ENCODE results near the gene COL9A1. TPM values are rescaled to one million over a fixed set of nuclear protein-coding genes. Genes with fewer than 3 reads are reported as not detected.

COL9A1 gene
- total and polyA plus RNA-seq, 2 of the 8 experiments (the other 6 are each of a cell fraction or from before 2014, with no cell fraction given) = 7.9 to 18.1 TPM

GRCh38 chr6:70280400-70280853, 22.5 kb downstream of the COL9A1 start:
- H3K23me2 ChIP-seq (ENCODE audit: low read depth, low read length) = peaks cover 4% of the 10 kb centered on the region; the same call in 1 of the 2 replicates
- H3K56ac ChIP-seq (replicated peaks; ENCODE audit: insufficient read length, low read depth, low read length) = no peak overlapping the region
- no peak overlapping the region for H2AFZ ChIP-seq (ENCODE audit: low read length)
- no peak overlapping the region for H2BK20ac ChIP-seq (ENCODE audit: low read length)
- no peak overlapping the region for H3K9ac ChIP-seq (replicated peaks in 1 of 4; ENCODE audit: extremely low read depth in 1 of 4, low read depth in 3 of 4, low read length in 3 of 4)
- H2BK15ac ChIP-seq (ENCODE audit: low read length) = no peak overlapping the region
- H4K20me1 ChIP-seq (replicated peaks in 1 of 2; ENCODE audit: control insufficient read depth in 1 of 2, insufficient read depth in 2 of 2, low read length in 2 of 2) = no peaks in the 10 kb centered on the region
- no peak overlapping the region for H4K5ac ChIP-seq (ENCODE audit: insufficient read length, low read depth, low read length)
- DNase-seq (ENCODE audit: low read depth in 1 of 2, low spot score in 2 of 2) = peak in 1 of 2 experiments; percentile 50
- H2BK12ac ChIP-seq (ENCODE audit: low read depth, low read length) = no peak overlapping the region; the same call in 1 of the 2 replicates
- peaks cover 0 to 3% of the 10 kb centered on the region in 2 experiments; a peak in 2 of 4 replicates for H3K9me3 ChIP-seq (ENCODE audit: insufficient read depth in 2 of 2, low read depth in 1 of 2, low read length in 1 of 2)
- no peak overlapping the region for H2AK5ac ChIP-seq (ENCODE audit: low read depth, low read length)
- no peak overlapping the region for H2BK5ac ChIP-seq (ENCODE audit: low read depth, low read length)
- ChIA-PET CTCF (ENCODE audit: partially characterized antibody) (interaction anchor here (0.6 to 1.3 kb wide), 4 partner anchors 9 to 59 kb away, joined by 3 to 5 read pairs (median 4); no protein-coding TSS in a partner anchor), POLR2A (ENCODE audit: partially characterized antibody) (no interaction called here)
- H3K27ac ChIP-seq (ENCODE audit: low read depth, low read length) = no peak overlapping the region
- no peaks in the 10 kb centered on the region for H3K36me3 ChIP-seq (ENCODE audit: control insufficient read depth in 2 of 4, insufficient read depth in 4 of 4, low read length in 3 of 4)
- WGBS, 2 experiments (ENCODE audit: extremely low coverage in 1 of 2, insufficient coverage in 1 of 2, insufficient read length in 1 of 2, insufficient replicate concordance in 2 of 2, low coverage in 1 of 2, low lambda C conversion rate in 2 of 2, missing lambda C conversion rate in 1 of 2) = 50% methylated on average over 11 of the region's 15 CpGs; no CpG with 5 or more reads in 1 of the 2 experiments
- no peak overlapping the region for H3K23ac ChIP-seq (ENCODE audit: insufficient read length)
- no peak overlapping the region for H3K18ac ChIP-seq (ENCODE audit: extremely low read depth, low read length)
- no peak overlapping the region for H3K4ac ChIP-seq (replicated peaks; ENCODE audit: insufficient read length, low read depth, low read length)
- no peak for FAIRE-seq
- peaks cover 13 to 38% (median 33%) of the 10 kb centered on the region in 4 experiments for H3K27me3 ChIP-seq (replicated peaks in 1 of 4; ENCODE audit: control insufficient read depth in 3 of 4, extremely low read depth in 1 of 4, insufficient read depth in 3 of 4, low read length in 3 of 4)
- H3K79me1 ChIP-seq (ENCODE audit: low read depth, low read length) = no peaks in the 10 kb centered on the region
- H2BK120ac ChIP-seq (replicated peaks; ENCODE audit: low read depth, low read length) = no peak overlapping the region
- no peak overlapping the region for H3K14ac ChIP-seq (ENCODE audit: insufficient read length)
- H3K4me3 ChIP-seq (ENCODE audit: extremely low read depth in 1 of 4, insufficient read depth in 2 of 4, low read depth in 3 of 4, low read length in 4 of 4) = no peak overlapping the region; a peak in 1 of 8 replicates
- no peaks in the 10 kb centered on the region for H3K79me2 ChIP-seq (ENCODE audit: control insufficient read depth in 1 of 2, insufficient read depth in 2 of 2, low read length in 2 of 2)
- H4K91ac ChIP-seq (replicated peaks; ENCODE audit: insufficient read length, low read length) = no peak overlapping the region
- H3K4me2 ChIP-seq (ENCODE audit: insufficient read depth in 1 of 2, low read depth in 2 of 2, low read length in 2 of 2) = peak overlapping the region; percentile 41 to 45; a peak in 3 of 4 replicates
- H4K8ac ChIP-seq (ENCODE audit: extremely low read depth, insufficient read depth, low read length) = peak overlapping the region; percentile 71
- peaks cover 2 to 8% (median 5%) of the 10 kb centered on the region in 4 experiments; a peak in 5 of 7 replicates for H3K4me1 ChIP-seq (replicated peaks in 1 of 4; ENCODE audit: control insufficient read depth in 3 of 4, insufficient read depth in 4 of 4, low read length in 3 of 4)
- TF ChIP-seq CHD2 (IDR thresholded peaks at IDR 0.05; ENCODE audit: low read length) (no peak), POLR2AphosphoS5 (IDR thresholded peaks at IDR 0.05; ENCODE audit: low read depth, low read length) (no peak), E2F6 (IDR thresholded peaks at IDR 0.05) (no peak), NANOG (IDR thresholded peaks at IDR 0.05; ENCODE audit: insufficient read depth, low read depth, low read length, poor library complexity, severe bottlenecking) (no peak), ASH2L (IDR thresholded peaks at IDR 0.05; ENCODE audit: low read length) (peak; percentile 26), BRCA1 (IDR thresholded peaks at IDR 0.05; ENCODE audit: low read depth, low read length) (no peak), SIRT6 (IDR thresholded peaks at IDR 0.05; ENCODE audit: low read length) (no peak), EP300 (IDR thresholded peaks at IDR 0.05; ENCODE audit: borderline replicate concordance in 1 of 2, low read depth in 2 of 2, low read length in 2 of 2) (no peak), RBBP5 (IDR thresholded peaks at IDR 0.05; ENCODE audit: borderline replicate concordance, low read depth, low read length) (0 out of 2 replicates have a peak, but pooled peaks have one; percentile 31), CTCF (IDR thresholded peaks at IDR 0.05; ENCODE audit: control extremely low read depth in 1 of 3, insufficient read depth in 1 of 3, low read depth in 1 of 3, low read length in 3 of 3) (no peak)
